HepG2 (cell line): Measurements from ENCODE around the gene MARF1. TPM values are rescaled to one million over a fixed set of nuclear protein-coding genes. Genes with fewer than 3 reads are reported as not detected.
A peak's percentile ranks its signal among the peaks of the same experiment; 100 is the strongest.

Experiments used
- CEBPZ ChIP-seq: IDR thresholded peaks from 2 replicates; pipeline ENCODE4 v1.6.1; 2012; ENCODE audit warnings: low read length, improper control_type of control experiment
- DR1 ChIP-seq: sonication (generic); formaldehyde crosslinking; IDR thresholded peaks from 2 replicates; pipeline ENCODE4 v1.8.0; 2021; ENCODE audit warnings: mild to moderate bottlenecking, missing genetic modification reagents, inconsistent platforms
- GTF2F1 ChIP-seq: fragments of 150-350 bp; IDR thresholded peaks from 2 replicates; pipeline ENCODE4 v1.6.1; 2014; ENCODE audit warnings: low read length
- KAT2B ChIP-seq: fragments of 150-350 bp; IDR thresholded peaks from 2 replicates; pipeline ENCODE4 v1.6.1; 2014; ENCODE audit warnings: low read depth, low read length, borderline replicate concordance
- RXRB ChIP-seq: IDR thresholded peaks from 2 replicates; pipeline ENCODE4 v1.6.1; 2016; ENCODE audit warnings: borderline replicate concordance, missing genetic modification reagents, missing compliant biosample characterization
- SNAPC2 ChIP-seq: sonication (generic); formaldehyde crosslinking; IDR thresholded peaks from 2 replicates; pipeline ENCODE4 v1.8.1; 2022; ENCODE audit warnings: mild to moderate bottlenecking, missing genetic modification reagents
- SRSF9 ChIP-seq: fragments of 200-400 bp; formaldehyde crosslinking; IDR thresholded peaks from 2 replicates; pipeline ENCODE4 v1.6.1; 2018; ENCODE audit warnings: borderline replicate concordance, mild to moderate bottlenecking, low read depth, low read length; ENCODE audit not compliant: insufficient read depth, poor library complexity, severe bottlenecking
- STAT5B ChIP-seq: sonication (generic); formaldehyde crosslinking; IDR thresholded peaks from 2 replicates; pipeline ENCODE4 v1.4.0; 2020; ENCODE audit warnings: missing genetic modification reagents
- ZBTB44 ChIP-seq: sonication (generic); formaldehyde crosslinking; IDR thresholded peaks from 2 replicates; pipeline ENCODE4 v1.4.0; 2020; ENCODE audit warnings: missing genetic modification reagents
- ZKSCAN8 ChIP-seq: IDR thresholded peaks from 2 replicates; pipeline ENCODE4 v1.6.1; 2016; ENCODE audit warnings: borderline replicate concordance, missing genetic modification reagents, missing compliant biosample characterization
- ZNF224 ChIP-seq: sonication (generic); formaldehyde crosslinking; IDR thresholded peaks from 2 replicates; pipeline ENCODE4 v1.5.0; 2020; ENCODE audit warnings: mild to moderate bottlenecking, missing genetic modification reagents
- ZNF446 ChIP-seq: sonication (generic); formaldehyde crosslinking; IDR thresholded peaks from 2 replicates; pipeline ENCODE4 v1.5.0; 2020; ENCODE audit warnings: mild to moderate bottlenecking, missing genetic modification reagents
- ZNF577 ChIP-seq: sonication (generic); formaldehyde crosslinking; IDR thresholded peaks from 2 replicates; pipeline ENCODE4 v1.4.0; 2020; ENCODE audit warnings: mild to moderate bottlenecking, low read depth, missing genetic modification reagents, borderline replicate concordance
- ZNF670 ChIP-seq: sonication (generic); formaldehyde crosslinking; IDR thresholded peaks from 2 replicates; pipeline ENCODE4 v1.8.0; 2022; ENCODE audit warnings: mild to moderate bottlenecking, missing genetic modification reagents, borderline replicate concordance
- ZNF792 ChIP-seq: IDR thresholded peaks from 2 replicates; pipeline ENCODE4 v1.6.1; 2016
- ZSCAN31 ChIP-seq: sonication (generic); formaldehyde crosslinking; IDR thresholded peaks from 2 replicates; pipeline ENCODE4 v1.5.0; 2020; ENCODE audit warnings: low read depth, mild to moderate bottlenecking, missing genetic modification reagents
- ZZZ3 ChIP-seq: sonication (generic); formaldehyde crosslinking; IDR thresholded peaks from 2 replicates; pipeline ENCODE4 v1.4.0; 2020; ENCODE audit warnings: missing genetic modification reagents, mild to moderate bottlenecking, borderline replicate concordance
- polyA plus RNA-seq, 8 experiments: library from polyadenylated mRNA; depleted of rRNA in 3 of 8; stranded (reverse) in 7 of 8; unstranded in 1 of 8; fragments of >200 nt; fragmentation: Illumina TruSeq in 4 of 8; extraction: Trizol in 4 of 8; gene quantifications; 2 replicates each; pipeline versions ENCODE4 v1.2.1 to v1.2.3, GENCODE V29; 2011 to 2016; ENCODE audit warnings: low read depth in 4 of 8, missing spikeins in 1 of 8, mixed read lengths in 1 of 8; ENCODE audit not compliant: insufficient read depth in 1 of 8
- total RNA-seq, 5 experiments: library from RNA; depleted of rRNA; stranded (reverse); fragments of >200 nt; fragmentation: Illumina TruSeq; extraction: Trizol; gene quantifications; 2 replicates each; pipeline ENCODE4 v1.2.3, GENCODE V29; 2016; ENCODE audit warnings: low read depth in 1 of 5
- TF ChIP-seq, protein P1 (sequence below): sonication (generic); formaldehyde crosslinking; IDR thresholded peaks from one replicate; pipeline ENCODE4 v1.5.1; 2020; ENCODE audit warnings: mild to moderate bottlenecking, missing genetic modification reagents; ENCODE audit errors: not compliant biosample characterization

The MARF1 gene
- total and polyA plus RNA-seq, 2 of the 13 experiments (the other 11 are each of a cell fraction or from before 2014, with no cell fraction given), result 8.7 to 20.7 TPM

GRCh38 chr16:15610369-15610871, 32.5 kb downstream of the MARF1 start (continued):
- TF ChIP-seq ZBTB44 (CRISPR knock-in tag) (no peak), GTF2F1 (no peak), ZNF224 (CRISPR knock-in tag) (peak; percentile 51; the same call in 1 of the 2 replicates), SNAPC2 (no peak), CEBPZ (no peak), ZZZ3 (no peak), DR1 (CRISPR knock-in tag) (no peak), ZNF577 (no peak), ZNF446 (no peak), STAT5B (CRISPR knock-in tag) (no peak), SRSF9 (no peak), RXRB (CRISPR knock-in tag) (peak; percentile 93), ZNF792 (peak; percentile 87), ZKSCAN8 (CRISPR knock-in tag) (peak; percentile 82; the same call in 1 of the 2 replicates), ZNF670 (no peak), KAT2B (no peak), ZSCAN31 (CRISPR knock-in tag) (no peak)
- TF ChIP-seq, protein P1, sequence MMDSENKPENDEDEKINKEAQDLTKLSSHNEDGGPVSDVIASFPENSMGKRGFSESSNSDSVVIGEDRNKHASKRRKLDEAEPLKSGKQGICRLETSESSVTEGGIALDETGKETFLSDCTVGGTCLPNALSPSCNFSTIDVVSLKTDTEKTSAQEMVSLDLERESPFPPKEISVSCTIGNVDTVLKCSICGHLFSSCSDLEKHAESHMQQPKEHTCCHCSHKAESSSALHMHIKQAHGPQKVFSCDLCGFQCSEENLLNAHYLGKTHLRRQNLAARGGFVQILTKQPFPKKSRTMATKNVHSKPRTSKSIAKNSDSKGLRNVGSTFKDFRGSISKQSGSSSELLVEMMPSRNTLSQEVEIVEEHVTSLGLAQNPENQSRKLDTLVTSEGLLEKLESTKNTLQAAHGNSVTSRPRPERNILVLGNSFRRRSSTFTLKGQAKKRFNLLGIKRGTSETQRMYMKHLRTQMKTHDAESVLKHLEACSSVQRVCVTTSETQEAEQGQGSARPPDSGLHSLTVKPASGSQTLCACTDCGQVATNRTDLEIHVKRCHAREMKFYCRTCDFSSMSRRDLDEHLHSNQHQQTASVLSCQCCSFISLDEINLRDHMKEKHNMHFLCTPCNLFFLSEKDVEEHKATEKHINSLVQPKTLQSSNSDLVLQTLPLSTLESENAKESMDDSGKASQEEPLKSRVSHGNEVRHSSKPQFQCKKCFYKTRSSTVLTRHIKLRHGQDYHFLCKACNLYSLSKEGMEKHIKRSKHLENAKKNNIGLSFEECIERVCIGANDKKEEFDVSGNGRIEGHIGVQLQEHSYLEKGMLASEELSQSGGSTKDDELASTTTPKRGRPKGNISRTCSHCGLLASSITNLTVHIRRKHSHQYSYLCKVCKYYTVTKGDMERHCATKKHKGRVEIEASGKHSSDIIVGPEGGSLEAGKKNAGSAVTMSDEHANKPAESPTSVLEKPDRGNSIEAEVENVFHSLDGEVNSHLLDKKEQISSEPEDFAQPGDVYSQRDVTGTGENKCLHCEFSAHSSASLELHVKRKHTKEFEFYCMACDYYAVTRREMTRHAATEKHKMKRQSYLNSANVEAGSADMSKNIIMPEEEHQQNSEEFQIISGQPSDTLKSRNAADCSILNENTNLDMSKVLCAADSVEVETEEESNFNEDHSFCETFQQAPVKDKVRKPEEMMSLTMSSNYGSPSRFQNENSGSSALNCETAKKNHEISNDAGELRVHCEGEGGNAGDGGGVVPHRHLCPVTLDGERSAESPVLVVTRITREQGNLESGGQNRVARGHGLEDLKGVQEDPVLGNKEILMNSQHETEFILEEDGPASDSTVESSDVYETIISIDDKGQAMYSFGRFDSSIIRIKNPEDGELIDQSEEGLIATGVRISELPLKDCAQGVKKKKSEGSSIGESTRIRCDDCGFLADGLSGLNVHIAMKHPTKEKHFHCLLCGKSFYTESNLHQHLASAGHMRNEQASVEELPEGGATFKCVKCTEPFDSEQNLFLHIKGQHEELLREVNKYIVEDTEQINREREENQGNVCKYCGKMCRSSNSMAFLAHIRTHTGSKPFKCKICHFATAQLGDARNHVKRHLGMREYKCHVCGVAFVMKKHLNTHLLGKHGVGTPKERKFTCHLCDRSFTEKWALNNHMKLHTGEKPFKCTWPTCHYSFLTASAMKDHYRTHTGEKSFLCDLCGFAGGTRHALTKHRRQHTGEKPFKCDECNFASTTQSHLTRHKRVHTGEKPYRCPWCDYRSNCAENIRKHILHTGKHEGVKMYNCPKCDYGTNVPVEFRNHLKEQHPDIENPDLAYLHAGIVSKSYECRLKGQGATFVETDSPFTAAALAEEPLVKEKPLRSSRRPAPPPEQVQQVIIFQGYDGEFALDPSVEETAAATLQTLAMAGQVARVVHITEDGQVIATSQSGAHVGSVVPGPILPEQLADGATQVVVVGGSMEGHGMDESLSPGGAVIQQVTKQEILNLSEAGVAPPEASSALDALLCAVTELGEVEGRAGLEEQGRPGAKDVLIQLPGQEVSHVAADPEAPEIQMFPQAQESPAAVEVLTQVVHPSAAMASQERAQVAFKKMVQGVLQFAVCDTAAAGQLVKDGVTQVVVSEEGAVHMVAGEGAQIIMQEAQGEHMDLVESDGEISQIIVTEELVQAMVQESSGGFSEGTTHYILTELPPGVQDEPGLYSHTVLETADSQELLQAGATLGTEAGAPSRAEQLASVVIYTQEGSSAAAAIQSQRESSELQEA (CRISPR knock-in tag), result no peak
